Nucleus accumbens (tissue), 56 donors: ENCODE measurements around the gene BABAM2.
"Not testable (repeated sequence)": the region's sequence is repeated elsewhere in the genome, so short reads cannot be mapped to it uniquely, and the experiment has no call there.

Experiments used
- DNase-seq, 56 donors: peaks; one replicate each; lab custom pipeline; 2025; lab: John Stamatoyannopoulos, UW

The BABAM2 gene

GRCh38 chr2:28361991-28362710 is 471.6 kb downstream of the BABAM2 start:
- no peak for DNase-seq

GRCh38 chr2:28362991-28363521 is 472.5 kb downstream of the BABAM2 start:
- DNase-seq, result no peak

- DNase-seq, result no peak
Observed at GRCh38 chr2:28363686-28364280, 473.3 kb downstream of the BABAM2 start.

GRCh38 chr2:28364610-28365009 is 474.1 kb downstream of the BABAM2 start:
- DNase-seq, result no peak

- no peak for DNase-seq
Observed at GRCh38 chr2:28365158-28365557, 474.6 kb downstream of the BABAM2 start.

GRCh38 chr2:28366149-28366495 is 475.6 kb downstream of the BABAM2 start:
- DNase-seq, result no peak

GRCh38 chr2:28366496-28367282 is 476.2 kb downstream of the BABAM2 start:
- no peak for DNase-seq

GRCh38 chr2:28367667-28368356 is 477.3 kb downstream of the BABAM2 start:
- no peak for DNase-seq

GRCh38 chr2:28368357-28368798 is 477.8 kb downstream of the BABAM2 start:
- DNase-seq, result no peak

GRCh38 chr2:28369358-28369757 is 478.8 kb downstream of the BABAM2 start:
- no peak for DNase-seq

GRCh38 chr2:28370354-28370753 is 479.8 kb downstream of the BABAM2 start:
- no peak for DNase-seq

GRCh38 chr2:28371728-28372127 is 481.2 kb downstream of the BABAM2 start:
- DNase-seq, result not testable (repeated sequence)

- no peak for DNase-seq
Observed at GRCh38 chr2:28373854-28374253, 483.3 kb downstream of the BABAM2 start.

- no peak for DNase-seq
Observed at GRCh38 chr2:28374331-28374730, 483.8 kb downstream of the BABAM2 start.

GRCh38 chr2:28375236-28375635 is 484.7 kb downstream of the BABAM2 start:
- no peak for DNase-seq

- no peak for DNase-seq
Observed at GRCh38 chr2:28375742-28376631, 485.5 kb downstream of the BABAM2 start.

- DNase-seq, result no peak
Observed at GRCh38 chr2:28377195-28377816, 486.8 kb downstream of the BABAM2 start.

GRCh38 chr2:28377984-28378678 is 487.6 kb downstream of the BABAM2 start:
- no peak for DNase-seq
